ENCODE measurements around the gene FHL1.

Gene FHL1

GRCh38 chrX:136185401-136186022 lies 38.2 kb downstream of the FHL1 start:
- no peak for DNase-seq (ENCODE audit: low read depth in 1 of 2, low spot score in 1 of 2)

GRCh38 chrX:136186023-136186413 lies 38.7 kb downstream of the FHL1 start:
- no peak for DNase-seq (ENCODE audit: low read depth in 1 of 2, low spot score in 1 of 2)

- no peak for DNase-seq (ENCODE audit: low read depth in 1 of 2, low spot score in 1 of 2)
Observed at GRCh38 chrX:136189222-136189621, 41.9 kb downstream of the FHL1 start.

DNA sequence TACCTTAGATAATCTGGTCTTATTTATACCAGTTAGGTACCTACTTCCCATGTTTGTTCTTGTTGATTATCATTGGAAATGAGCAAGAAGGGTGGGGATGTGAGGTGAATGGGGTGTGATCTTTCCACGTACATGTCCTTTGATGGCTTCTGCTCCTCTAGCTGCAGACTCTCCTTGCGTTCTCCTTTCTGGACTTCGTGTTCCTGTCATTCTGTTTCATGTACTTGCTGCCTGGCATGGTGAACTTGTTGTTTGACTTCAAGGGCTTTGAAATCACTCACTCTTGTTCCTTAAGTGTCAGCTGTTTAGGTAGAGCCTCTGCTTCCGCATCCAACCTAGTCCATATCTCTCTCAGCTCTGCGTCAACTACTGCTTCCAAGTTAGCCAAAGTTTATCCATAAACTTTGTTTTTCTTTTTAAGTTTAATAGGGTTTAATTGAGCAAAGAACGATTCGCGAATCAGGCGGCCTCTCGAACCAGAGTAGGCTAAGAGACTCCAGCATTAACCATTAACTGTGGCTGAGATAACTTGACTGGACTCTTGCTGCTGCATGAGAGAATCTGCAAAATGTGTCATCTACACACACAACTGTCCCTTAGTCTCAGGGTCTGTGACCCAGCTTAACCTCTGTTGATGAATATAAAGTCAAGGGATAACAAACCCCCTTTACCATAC lies 42.8 kb downstream of the FHL1 start:
- no peak for DNase-seq (ENCODE audit: low read depth in 1 of 2, low spot score in 1 of 2)

GRCh38 chrX:136191171-136191570 lies 43.8 kb downstream of the FHL1 start:
- no peak for DNase-seq (ENCODE audit: low read depth in 1 of 2, low spot score in 1 of 2)

GRCh38 chrX:136192135-136192534 lies 44.8 kb downstream of the FHL1 start:
- no peak for DNase-seq (ENCODE audit: low read depth in 1 of 2, low spot score in 1 of 2)

GRCh38 chrX:136192839-136193414 lies 45.6 kb downstream of the FHL1 start:
- DNase-seq (ENCODE audit: low read depth in 1 of 2, low spot score in 1 of 2), result no peak

DNA sequence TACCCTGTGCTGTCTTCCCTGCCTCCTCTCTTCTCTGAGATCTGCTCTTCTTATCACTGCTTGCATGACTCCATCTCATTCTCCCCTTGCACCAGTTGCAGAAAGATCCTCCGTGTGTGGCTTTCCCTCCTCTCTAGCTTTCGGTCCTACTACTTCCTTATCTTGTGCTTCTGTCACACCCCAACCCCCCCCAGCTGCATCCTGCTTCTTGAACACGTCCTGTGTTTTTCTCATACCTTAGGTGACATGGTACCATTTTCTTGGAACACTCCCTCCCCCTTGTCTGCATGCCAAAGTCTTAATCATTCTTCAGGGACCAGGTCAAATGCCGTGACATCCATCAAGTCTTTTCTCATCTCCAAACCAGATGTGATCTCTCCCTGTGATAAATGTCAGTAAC lies 46.4 kb downstream of the FHL1 start:
- DNase-seq (ENCODE audit: low read depth in 1 of 2, low spot score in 1 of 2), result no peak

GRCh38 chrX:136194536-136194935 lies 47.2 kb downstream of the FHL1 start:
- no peak for DNase-seq (ENCODE audit: low read depth in 1 of 2, low spot score in 1 of 2)

DNA sequence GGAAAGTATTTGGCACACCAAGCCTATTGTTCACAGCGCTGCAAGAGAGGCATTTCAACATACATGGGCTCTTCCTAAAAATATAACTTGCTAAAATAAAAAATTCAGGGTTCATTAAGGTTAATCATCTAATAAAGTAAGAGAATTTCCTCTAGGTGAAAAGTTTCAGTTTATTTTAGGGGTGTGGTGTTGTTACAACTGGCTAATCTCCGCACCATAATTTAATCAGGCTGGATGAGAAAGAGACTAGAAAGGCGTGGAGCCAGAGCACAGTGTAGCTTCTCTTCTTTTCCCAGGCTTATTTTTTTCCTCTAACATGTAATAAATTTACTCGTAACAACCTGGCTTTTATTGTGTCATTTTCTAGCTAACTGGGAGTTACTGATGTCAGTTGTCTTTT lies 47.9 kb downstream of the FHL1 start:
- DNase-seq (ENCODE audit: low read depth in 1 of 2, low spot score in 1 of 2), result no peak

- no peak for DNase-seq (ENCODE audit: low read depth in 1 of 2, low spot score in 1 of 2)
Observed at GRCh38 chrX:136196691-136197155, 49.4 kb downstream of the FHL1 start.

GRCh38 chrX:136198010-136198409 lies 50.7 kb downstream of the FHL1 start:
- no peak for DNase-seq (ENCODE audit: low read depth in 1 of 2, low spot score in 1 of 2)

- DNase-seq (ENCODE audit: low read depth in 1 of 2, low spot score in 1 of 2), result no peak
Observed at GRCh38 chrX:136198678-136199243, 51.4 kb downstream of the FHL1 start.

DNA sequence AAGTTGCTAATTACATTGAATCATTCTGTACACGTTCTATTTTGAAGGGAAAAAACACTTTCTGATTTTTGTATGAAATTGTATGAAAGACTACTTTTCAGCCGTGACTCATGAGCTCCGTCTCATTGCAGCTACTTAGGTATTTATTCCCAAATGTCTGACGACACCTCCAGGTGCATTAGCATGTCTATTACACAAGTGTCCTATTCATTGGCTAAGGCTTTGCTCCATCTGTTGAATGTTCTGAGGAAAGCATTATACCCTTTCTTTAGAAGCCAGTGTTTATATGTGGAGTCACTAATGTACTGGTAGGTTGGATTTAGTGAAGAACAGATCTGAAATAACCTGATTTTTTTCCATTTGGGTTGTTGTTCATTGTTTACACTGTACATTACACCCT lies 52.0 kb downstream of the FHL1 start:
- DNase-seq (ENCODE audit: low read depth in 1 of 2, low spot score in 1 of 2), result no peak

- no peak for DNase-seq (ENCODE audit: low read depth in 1 of 2, low spot score in 1 of 2)
Observed at GRCh38 chrX:136200466-136200865, 53.1 kb downstream of the FHL1 start.

GRCh38 chrX:136201601-136202000 lies 54.3 kb downstream of the FHL1 start:
- no peak for DNase-seq (ENCODE audit: low read depth in 1 of 2, low spot score in 1 of 2)

DNA sequence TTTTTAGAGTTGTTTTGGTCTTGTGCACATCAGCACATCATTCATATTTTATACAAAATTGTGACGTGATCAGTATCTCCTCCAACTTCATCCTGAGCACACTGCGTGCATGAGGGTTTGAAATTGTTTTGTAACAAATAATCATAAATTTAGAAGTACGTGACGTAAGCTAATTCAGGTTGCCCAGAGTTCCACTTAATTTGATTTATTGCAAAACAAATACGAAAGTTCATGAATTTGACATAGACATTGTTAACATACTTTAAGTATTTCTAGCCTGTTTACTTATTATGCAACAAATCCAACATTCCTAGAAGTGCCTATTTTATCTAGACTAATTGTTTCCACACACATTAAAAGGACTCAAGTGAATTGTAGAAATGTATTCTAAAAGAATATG lies 55.6 kb downstream of the FHL1 start:
- no peak for DNase-seq (ENCODE audit: low read depth in 1 of 2, low spot score in 1 of 2)

DNA sequence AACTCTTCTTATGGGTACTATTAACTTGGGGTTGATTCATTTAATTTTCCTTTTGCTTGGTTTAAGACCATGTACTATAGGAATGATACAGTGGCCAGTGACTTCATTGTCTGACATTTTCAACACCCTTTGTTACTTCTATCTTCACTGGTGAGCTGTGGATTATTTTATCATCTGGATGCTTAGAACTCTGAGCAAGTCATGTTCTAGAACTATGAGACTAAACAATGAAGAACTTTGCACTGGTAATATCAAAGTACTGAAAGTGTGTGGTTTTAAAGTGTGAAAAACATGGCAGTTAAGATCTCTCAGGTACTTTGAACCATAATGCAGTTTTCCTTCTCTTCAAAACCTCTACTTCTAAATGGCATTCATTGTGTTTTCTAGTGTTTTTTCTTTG lies 56.1 kb downstream of the FHL1 start:
- DNase-seq (ENCODE audit: low read depth in 1 of 2, low spot score in 1 of 2), result no peak

GRCh38 chrX:136203951-136204350 lies 56.6 kb downstream of the FHL1 start:
- no peak for DNase-seq (ENCODE audit: low read depth in 1 of 2, low spot score in 1 of 2)

GRCh38 chrX:136204571-136204970 lies 57.2 kb downstream of the FHL1 start:
- no peak for DNase-seq (ENCODE audit: low read depth in 1 of 2, low spot score in 1 of 2)

GRCh38 chrX:136205882-136206380 lies 58.6 kb downstream of the FHL1 start:
- DNase-seq (ENCODE audit: low read depth in 1 of 2, low spot score in 1 of 2), result no peak

DNA sequence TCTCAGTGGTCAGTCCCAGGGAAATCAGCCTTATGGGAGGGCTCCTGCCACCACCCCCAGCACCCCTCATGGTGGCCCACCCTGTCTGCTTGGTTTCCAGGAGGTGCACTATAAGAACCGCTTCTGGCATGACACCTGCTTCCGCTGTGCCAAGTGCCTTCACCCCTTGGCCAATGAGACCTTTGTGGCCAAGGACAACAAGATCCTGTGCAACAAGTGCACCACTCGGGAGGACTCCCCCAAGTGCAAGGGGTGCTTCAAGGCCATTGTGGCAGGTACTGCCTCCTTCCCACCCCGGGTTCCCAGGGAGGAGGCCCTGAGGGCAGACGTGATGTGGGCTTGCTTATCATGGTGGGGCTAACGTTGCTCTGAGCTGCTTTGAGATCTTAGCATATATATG lies 59.6 kb downstream of the FHL1 start:
- DNase-seq (ENCODE audit: low read depth in 1 of 2, low spot score in 1 of 2), result no peak
